HG02678 (cell line): ENCODE data around the gene KLF12.

Experiments used
- ATAC-seq: cut with Tn5 transposase; IDR thresholded peaks from one replicate; pipeline ENCODE4 v1.9.1; 2021; ENCODE audit warnings: mild to moderate bottlenecking, moderate library complexity; ENCODE audit not compliant: unreplicated experiment

The KLF12 gene

GRCh38 chr13:74104661-74105275, 29.4 kb downstream of the KLF12 start:
- no peak for ATAC-seq

DNA sequence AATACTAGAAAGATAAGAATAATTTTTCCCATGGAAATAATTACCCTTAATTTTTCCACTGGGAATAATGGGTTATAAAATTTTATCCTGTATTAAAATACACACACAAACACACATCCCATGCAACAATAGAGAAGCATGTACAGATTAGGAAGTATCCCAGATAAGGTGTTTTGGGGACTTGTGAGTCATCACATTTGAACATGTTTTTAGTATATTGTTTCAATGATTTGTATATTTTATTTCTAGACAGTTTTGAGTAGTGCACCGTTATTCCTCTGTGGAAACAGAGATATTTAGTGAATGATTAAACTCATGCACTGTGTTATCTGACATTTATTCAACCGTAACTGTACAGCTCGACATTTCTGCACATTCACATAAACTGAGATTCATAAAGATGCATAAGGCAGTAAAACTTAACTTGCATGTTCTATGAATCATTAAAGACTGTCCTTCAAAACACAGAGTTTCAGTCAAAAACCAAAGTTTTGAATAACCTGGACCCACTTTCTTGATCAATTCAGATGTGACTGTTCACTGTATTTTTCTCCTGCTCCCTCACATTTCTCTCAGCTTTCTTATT, 30.1 kb downstream of the KLF12 start:
- no peak for ATAC-seq

GRCh38 chr13:74103196-74103595, 31.0 kb downstream of the KLF12 start:
- ATAC-seq: no peak

GRCh38 chr13:74102691-74103090, 31.5 kb downstream of the KLF12 start:
- ATAC-seq: no peak

DNA sequence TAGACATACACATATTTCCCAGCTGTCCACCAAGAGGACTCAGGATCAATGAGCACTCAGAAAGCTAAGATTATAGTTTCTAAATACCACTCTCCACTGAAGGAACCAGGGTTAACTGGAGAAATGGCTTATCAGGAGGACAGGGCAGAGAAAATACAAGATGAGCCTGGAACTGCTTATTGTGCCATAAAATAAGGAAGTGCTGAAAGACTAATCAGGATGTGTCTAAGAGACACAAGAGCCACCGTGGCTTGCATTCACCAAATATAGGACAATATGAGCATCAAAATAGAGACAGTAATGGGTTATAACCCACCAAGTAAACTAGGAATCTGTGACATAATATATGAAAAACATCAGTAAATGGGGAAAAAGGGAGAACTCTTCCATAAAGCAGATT, 32.8 kb downstream of the KLF12 start:
- no peak for ATAC-seq

- no peak for ATAC-seq
These were observed 36.1 kb downstream of the KLF12 start for GRCh38 chr13:74098077-74098476.

DNA sequence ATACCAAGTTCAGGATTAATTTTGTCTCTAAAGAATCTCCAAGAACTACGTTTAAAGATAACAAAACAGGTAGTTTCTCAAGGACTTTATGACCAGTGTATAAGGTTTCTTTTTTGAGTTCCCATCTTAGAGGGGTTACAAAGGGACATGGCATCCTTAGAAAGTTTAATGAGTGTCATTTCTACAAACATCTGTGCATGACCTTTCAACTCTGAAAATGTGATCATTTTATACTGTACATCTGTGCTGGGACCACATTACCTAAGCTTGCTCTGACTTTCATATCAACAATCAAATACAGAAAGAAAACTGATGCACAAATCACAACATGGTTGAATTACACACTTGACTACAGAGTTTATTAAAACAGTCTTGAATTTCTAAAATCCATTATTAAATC, 37.1 kb downstream of the KLF12 start:
- ATAC-seq: no peak

GRCh38 chr13:74093691-74094090, 40.5 kb downstream of the KLF12 start:
- ATAC-seq: no peak

DNA sequence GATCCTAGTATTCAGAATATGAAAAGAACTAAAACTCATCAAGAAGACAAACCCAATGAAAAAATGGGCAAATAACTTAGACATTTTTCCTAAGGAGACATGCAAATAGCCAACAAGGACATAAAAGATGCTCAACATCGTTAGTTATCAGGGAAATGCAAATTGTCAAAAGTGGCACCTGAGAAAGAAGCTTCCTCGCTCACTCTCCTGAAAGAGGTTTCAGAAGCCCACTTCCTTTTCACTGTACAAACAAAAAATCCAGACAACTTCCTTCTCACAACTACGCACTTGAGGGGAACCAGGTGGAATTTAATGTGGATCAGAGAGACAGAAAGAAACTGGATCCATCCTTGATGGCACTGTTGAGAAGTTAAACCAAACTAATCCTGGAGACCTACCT, 41.5 kb downstream of the KLF12 start:
- ATAC-seq: no peak

DNA sequence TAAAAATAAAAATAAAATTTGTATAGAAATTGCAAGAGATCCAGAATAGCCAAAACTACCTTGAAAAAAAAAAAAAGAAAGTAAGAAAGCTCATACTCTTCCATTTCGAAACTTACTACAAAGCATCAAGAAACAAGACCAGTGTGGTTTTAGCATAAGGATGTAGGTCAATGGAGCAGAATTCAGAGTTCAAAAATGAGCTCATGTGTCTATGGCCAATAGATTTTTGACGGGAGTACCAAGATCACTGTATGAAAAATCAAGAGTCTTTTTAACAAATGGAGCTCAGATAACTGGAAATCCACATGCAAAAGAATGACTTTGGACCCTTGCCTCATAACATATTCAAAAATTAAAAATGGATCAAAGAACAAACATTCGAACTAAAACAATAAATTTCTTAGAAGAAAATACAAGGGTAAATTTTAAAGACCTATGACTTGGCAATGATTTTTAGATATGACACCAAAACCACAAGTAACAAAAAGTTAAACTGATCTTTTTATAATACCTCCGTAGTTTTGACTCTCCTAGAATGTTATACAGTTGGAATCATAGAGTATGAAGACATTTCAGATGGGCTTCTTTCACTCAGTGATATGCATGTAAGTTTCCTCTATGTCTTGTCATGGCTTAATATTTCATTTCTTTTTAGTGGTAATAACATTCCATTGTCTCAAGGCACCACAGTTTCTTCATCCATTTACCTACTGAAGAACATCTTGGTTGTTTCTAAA, 43.2 kb downstream of the KLF12 start:
- ATAC-seq: no peak

DNA sequence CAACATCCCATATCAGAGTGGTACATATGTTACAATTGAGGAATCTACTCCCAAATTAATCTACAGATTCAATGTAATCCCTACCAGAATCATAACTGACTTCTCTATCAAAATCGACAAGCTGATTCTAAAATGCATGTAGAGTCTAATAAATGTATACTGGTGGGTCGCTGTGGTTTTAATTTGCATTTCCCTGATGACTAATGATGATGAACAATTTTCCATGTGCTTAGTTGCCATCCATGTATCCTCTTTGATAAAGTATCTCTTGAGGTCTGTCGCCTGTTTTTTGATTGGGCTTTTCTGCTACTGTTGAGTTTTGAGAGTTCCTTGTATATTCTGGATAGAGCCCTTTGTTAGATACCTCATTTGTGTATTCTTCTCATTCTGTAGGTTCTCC, 43.8 kb downstream of the KLF12 start:
- no peak for ATAC-seq

DNA sequence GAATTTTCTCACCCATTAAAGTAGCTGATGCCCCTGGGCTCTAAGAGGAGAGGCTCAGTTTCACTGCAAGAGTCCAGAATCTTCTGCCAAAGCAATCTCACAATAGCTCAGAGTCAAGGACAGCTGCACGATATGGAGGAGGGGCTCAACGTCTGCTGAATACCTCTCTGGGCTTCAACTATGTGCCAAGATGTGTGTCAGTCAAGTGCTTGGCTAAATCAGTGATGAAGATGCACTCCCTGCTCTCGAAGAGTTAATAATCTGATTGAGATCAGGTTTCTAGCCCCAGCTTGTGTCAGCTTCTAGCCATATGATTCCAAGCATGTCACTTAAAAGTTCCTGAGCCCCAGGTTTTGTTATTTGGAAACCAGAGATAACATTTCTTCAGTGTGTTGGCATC, 46.8 kb downstream of the KLF12 start:
- no peak for ATAC-seq
